ENCODE results near the gene ITIH4.

DNA sequence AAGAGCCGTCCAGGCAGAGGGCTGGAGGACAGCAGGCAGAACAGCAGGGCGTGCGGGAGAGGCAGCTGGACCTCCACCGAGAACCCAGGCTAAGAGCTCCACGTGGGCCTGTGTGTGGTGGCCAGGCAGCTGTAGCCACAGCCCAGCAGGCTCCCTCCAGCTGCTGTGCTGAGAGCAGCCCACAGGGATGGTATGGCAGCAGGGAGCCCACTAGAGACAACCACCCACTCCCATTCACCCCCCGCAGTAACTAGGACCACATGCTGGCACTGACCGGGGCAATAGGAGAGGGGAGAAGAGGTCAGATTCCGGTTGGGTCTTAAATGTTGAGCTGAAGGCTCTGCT lies 29.9 kb upstream of the ITIH4 start:
- TF ChIP-seq EP300 (IDR thresholded peaks at IDR 0.05; ENCODE audit: borderline replicate concordance) (no peak), REST (IDR thresholded peaks at IDR 0.05; ENCODE audit: low read depth) (no peak), YY1 (IDR thresholded peaks at IDR 0.05; ENCODE audit: low read depth) (no peak), NFIC (IDR thresholded peaks at IDR 0.05) (no peak), TAF1 (IDR thresholded peaks at IDR 0.05; ENCODE audit: low read depth) (no peak), MAX (IDR thresholded peaks at IDR 0.05) (no peak), CREB1 (IDR thresholded peaks at IDR 0.05; ENCODE audit: low read depth) (no peak), CEBPB (IDR thresholded peaks at IDR 0.05) (no peak), RAD21 (IDR thresholded peaks at IDR 0.05; ENCODE audit: low read depth) (no peak), USF1 (IDR thresholded peaks at IDR 0.05) (no peak)

Data from Ishikawa (cell line).